Hair follicle dermal papilla cell (primary cell): ENCODE measurements around the gene ATXN3. TPM values are rescaled to one million over a fixed set of nuclear protein-coding genes. Genes with fewer than 3 reads are reported as not detected.

Experiments used
- total RNA-seq: library from RNA; depleted of rRNA; stranded (reverse); fragments of >200 nt; gene quantifications from 2 replicates; pipeline ENCODE4 v1.2.3, GENCODE V29; 2012

ATXN3 gene
- total RNA-seq = 35.3 and 37.5 TPM in 2 replicates

GRCh38 chr14:92106143-92106926 is at the start of gene ATXN3:
TSS of gene ATXN3 (minus strand) at chr14:92106582. CDS start at chr14:92106552, 30 bp downstream.

GRCh38 chr14:92121670-92122350 is 15.4 kb upstream of the ATXN3 start, which contains the start of the genes CPSF2 and NDUFB1:
TSS of gene CPSF2 (plus strand) at chr14:92121969. CDS start at chr14:92130985, 9,016 bp downstream.
TSS of gene NDUFB1 (minus strand) at chr14:92121706. CDS start at chr14:92117637, 4,069 bp downstream.

GRCh38 chr14:92039719-92040430 is 66.5 kb downstream of the ATXN3 start, which contains the start of gene TRIP11:
TSS of gene TRIP11 (minus strand) at chr14:92040059. CDS start at chr14:92039685, 374 bp downstream.

Other genes with a start within 250 kb of the ATXN3 start
- 0.81 and 0.97 TPM in 2 replicates for gene TC2N, start 239.0 kb downstream of the ATXN3 start, total RNA-seq
- 197 and 215 TPM in 2 replicates for gene FBLN5, start 158.9 kb downstream of the ATXN3 start, total RNA-seq
- gene TRIP11, start 66.5 kb downstream of the ATXN3 start, total RNA-seq = 36.3 and 49.2 TPM in 2 replicates
- gene NDUFB1, start 15.1 kb upstream of the ATXN3 start, total RNA-seq = 61.3 and 113 TPM in 2 replicates
- gene CPSF2, start 15.4 kb upstream of the ATXN3 start, total RNA-seq = 25.3 and 40.2 TPM in 2 replicates
- gene SLC24A4, start 216.6 kb upstream of the ATXN3 start, total RNA-seq = not detected in 2 replicates